HUES6 (cell line): Measurements from ENCODE around the gene GLG1.
"Not testable (repeated sequence)": the region's sequence is repeated elsewhere in the genome, so short reads cannot be mapped to it uniquely, and the experiment has no call there.

Experiments used
- H3K27ac ChIP-seq: 2 replicates; pipeline ENCODE4 v1.7.0; 2013; ENCODE audit warnings: low read depth, mild to moderate bottlenecking, low read length, inconsistent platforms
- H3K27me3 ChIP-seq: 2 replicates; pipeline ENCODE4 v1.6.1; 2013; ENCODE audit warnings: low read length; ENCODE audit not compliant: control insufficient read depth, insufficient read depth
- H3K36me3 ChIP-seq: 2 replicates; pipeline ENCODE4 v1.6.1; 2013; ENCODE audit warnings: low read length; ENCODE audit not compliant: control insufficient read depth, insufficient read depth
- H3K4me1 ChIP-seq: 2 replicates; pipeline ENCODE4 v1.6.1; 2013; ENCODE audit warnings: low read length; ENCODE audit not compliant: control insufficient read depth, insufficient read depth
- H3K4me3 ChIP-seq: 2 replicates; pipeline ENCODE4 v1.5.1; 2013; ENCODE audit warnings: low read depth, low read length
- H3K9ac ChIP-seq: one replicate; pipeline ENCODE4 v1.6.1; 2013; ENCODE audit warnings: mild to moderate bottlenecking, low read length
- H3K9me3 ChIP-seq: 2 replicates; pipeline ENCODE4 v1.6.1; 2013; ENCODE audit warnings: low read depth, low read length; ENCODE audit not compliant: control insufficient read depth, insufficient read depth

Gene GLG1

DNA sequence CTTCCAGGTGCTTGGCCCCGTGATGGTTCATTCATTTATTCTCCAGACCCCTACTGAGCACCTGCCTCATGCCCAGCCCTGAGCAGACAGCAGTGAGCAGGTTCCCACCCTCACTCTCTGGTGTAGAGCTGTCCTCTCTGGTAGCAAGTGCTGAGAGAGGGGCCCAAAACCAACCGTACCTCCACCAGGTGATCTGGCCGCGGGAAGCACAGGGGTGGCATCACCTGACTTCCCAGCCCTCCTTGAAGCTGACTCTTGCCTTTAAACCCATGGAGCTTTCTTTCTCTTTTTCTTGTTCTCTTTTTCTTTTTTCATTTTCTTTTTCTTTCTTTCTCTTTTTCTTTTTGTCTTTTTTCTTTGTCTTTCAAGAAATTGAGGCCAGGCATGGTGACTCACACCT, 206.7 kb downstream of the GLG1 start:
- not testable (repeated sequence) for H3K4me1 ChIP-seq, H3K36me3 ChIP-seq, H3K27ac ChIP-seq, H3K4me3 ChIP-seq, H3K9ac ChIP-seq, H3K27me3 ChIP-seq, H3K9me3 ChIP-seq

- not testable (repeated sequence) for H3K27ac ChIP-seq, H3K9ac ChIP-seq, H3K36me3 ChIP-seq, H3K9me3 ChIP-seq, H3K4me3 ChIP-seq, H3K27me3 ChIP-seq, H3K4me1 ChIP-seq
These were observed 208.6 kb downstream of the GLG1 start for GRCh38 chr16:74398212-74398895.
